GM23338 (cell line): ENCODE data around the gene KIF19. TPM values are rescaled to one million over a fixed set of nuclear protein-coding genes. Genes with fewer than 3 reads are reported as not detected.

Experiments
- ATAC-seq: fragments of 200-7000 bp; cut with Tn5 transposase; 3 replicates; pipeline ENCODE4 v1.9.1; 2020
- DNase-seq: peaks from one replicate; pipeline ENCODE4 v3.0.0-alpha.2; 2015; ENCODE audit warnings: low spot score
- H2AFZ ChIP-seq: fragments of 200-600 bp; sonication (generic); 2 replicates; pipeline ENCODE4 v1.8.0; 2016; ENCODE audit warnings: antibody characterized with exemption, mild to moderate bottlenecking, moderate library complexity
- H3F3A ChIP-seq: fragments of 200-600 bp; sonication (generic); replicated peaks from 2 replicates; pipeline ENCODE4 v1.8.0; 2017; ENCODE audit warnings: antibody characterized with exemption, mixed run types, low read depth
- H3K27ac ChIP-seq: fragments of 200-600 bp; sonication (generic); 2 replicates; pipeline ENCODE4 v1.6.1; 2016; ENCODE audit warnings: low read depth
- H3K27me3 ChIP-seq: fragments of 200-600 bp; sonication (generic); 2 replicates; pipeline ENCODE4 v1.8.0; 2016; ENCODE audit warnings: mild to moderate bottlenecking, mixed run types, moderate library complexity; ENCODE audit not compliant: insufficient read depth
- H3K36me3 ChIP-seq: fragments of 200-600 bp; sonication (generic); 2 replicates; pipeline ENCODE4 v1.8.0; 2016; ENCODE audit warnings: mild to moderate bottlenecking; ENCODE audit not compliant: insufficient read depth
- H3K4me1 ChIP-seq: fragments of 200-600 bp; sonication (generic); 2 replicates; pipeline ENCODE4 v1.8.0; 2016; ENCODE audit warnings: mild to moderate bottlenecking, moderate library complexity; ENCODE audit not compliant: insufficient read depth
- H3K4me2 ChIP-seq: fragments of 200-600 bp; sonication (generic); 2 replicates; pipeline ENCODE4 v1.7.1; 2017; ENCODE audit warnings: mixed run types
- H3K4me3 ChIP-seq: fragments of 200-600 bp; sonication (generic); 2 replicates; pipeline ENCODE4 v1.6.1; 2016; ENCODE audit warnings: mixed run types
- H3K79me2 ChIP-seq: fragments of 200-600 bp; sonication (generic); replicated peaks from 2 replicates; pipeline ENCODE4 v1.8.0; 2017; ENCODE audit warnings: mild to moderate bottlenecking; ENCODE audit not compliant: insufficient read depth
- H3K9me2 ChIP-seq: fragments of 200-600 bp; sonication (generic); 2 replicates; pipeline ENCODE4 v1.8.0; 2017; ENCODE audit not compliant: insufficient read depth
- H4K20me1 ChIP-seq: fragments of 200-600 bp; sonication (generic); replicated peaks from 2 replicates; pipeline ENCODE4 v1.8.0; 2017; ENCODE audit warnings: mild to moderate bottlenecking; ENCODE audit not compliant: insufficient read depth
- H3K27ac Mint-ChIP-seq: 2 replicates; pipeline ENCODE4 v1.8.0; 2020; ENCODE audit warnings: inconsistent platforms, mild to moderate bottlenecking, moderate library complexity, mixed read lengths
- H3K27me3 Mint-ChIP-seq: 3 replicates; pipeline ENCODE4 v1.8.0; 2022; ENCODE audit warnings: low read depth, mild to moderate bottlenecking, moderate library complexity, mixed read lengths, inconsistent platforms; ENCODE audit not compliant: insufficient read depth, poor library complexity
- H3K36me3 Mint-ChIP-seq: 3 replicates; pipeline ENCODE4 v1.8.0; 2021; ENCODE audit warnings: low read depth, mild to moderate bottlenecking, inconsistent platforms, moderate library complexity, mixed read lengths
- H3K4me1 Mint-ChIP-seq: 3 replicates; pipeline ENCODE4 v1.8.0; 2020; ENCODE audit warnings: mild to moderate bottlenecking, inconsistent platforms, mixed read lengths
- H3K4me3 Mint-ChIP-seq: 3 replicates; pipeline ENCODE4 v1.8.0; 2021; ENCODE audit warnings: moderate library complexity, mild to moderate bottlenecking, inconsistent platforms, mixed read lengths
- H3K9me3 Mint-ChIP-seq: 3 replicates; pipeline ENCODE4 v1.8.0; 2020; ENCODE audit warnings: moderate library complexity, mild to moderate bottlenecking, inconsistent platforms, mixed read lengths
- CREB1 ChIP-seq: fragments of 250-450 bp; sonication (Bioruptor Pico); IDR thresholded peaks from 2 replicates; pipeline ENCODE4 v1.5.0; 2020; ENCODE audit warnings: low read depth, mild to moderate bottlenecking, moderate library complexity
- CTCF ChIP-seq, 2 experiments: fragments of 200-600 bp in 1 of 2; sonication (generic) in 1 of 2; conservative IDR thresholded peaks; 2 replicates each; pipeline versions ENCODE4 v1.5.1 to v1.6.1; 2016 to 2017; ENCODE audit warnings: antibody characterized with exemption in 2 of 2, low read depth in 2 of 2, mild to moderate bottlenecking in 2 of 2, moderate library complexity in 1 of 2
- ETS1 ChIP-seq: IDR thresholded peaks from 2 replicates; pipeline ENCODE4 v1.6.1; 2016; ENCODE audit warnings: antibody characterized with exemption
- EZH2 ChIP-seq: fragments of 200-600 bp; sonication (generic); IDR thresholded peaks from one replicate; pipeline ENCODE4 v1.8.0; 2017; ENCODE audit warnings: antibody characterized with exemption, mild to moderate bottlenecking, low read depth; ENCODE audit not compliant: unreplicated experiment
- JUNB ChIP-seq: IDR thresholded peaks from one replicate; pipeline ENCODE4 v1.6.1; 2016; ENCODE audit warnings: antibody characterized with exemption; ENCODE audit not compliant: unreplicated experiment
- NANOG ChIP-seq: IDR thresholded peaks from 2 replicates; pipeline ENCODE4 v1.6.1; 2016; ENCODE audit warnings: antibody characterized with exemption, borderline replicate concordance
- POLR2AphosphoS5 ChIP-seq: IDR thresholded peaks from 2 replicates; pipeline ENCODE4 v1.6.1; 2016; ENCODE audit warnings: antibody characterized with exemption, low read depth
- REST ChIP-seq: IDR thresholded peaks from one replicate; pipeline ENCODE4 v1.6.1; 2018; ENCODE audit warnings: antibody characterized with exemption; ENCODE audit not compliant: unreplicated experiment
- STAT1 ChIP-seq: IDR thresholded peaks from one replicate; pipeline ENCODE4 v1.6.1; 2016; ENCODE audit warnings: antibody characterized with exemption; ENCODE audit not compliant: unreplicated experiment
- ZNF114 ChIP-seq: fragments of 250-450 bp; sonication (Bioruptor Pico); IDR thresholded peaks from 2 replicates; pipeline ENCODE4 v1.5.0; 2020; ENCODE audit warnings: mild to moderate bottlenecking, moderate library complexity
- ZNF462 ChIP-seq: fragments of 250-450 bp; sonication (Bioruptor Pico); IDR thresholded peaks from 2 replicates; pipeline ENCODE4 v1.5.0; 2020; ENCODE audit warnings: mild to moderate bottlenecking, moderate library complexity
- polyA plus RNA-seq: library from polyadenylated mRNA; unstranded; fragments of >200 nt; fragmentation: Nextera tagmentation; extraction: Ambion mirVana; gene quantifications from 2 replicates; pipeline ENCODE4 v1.2.1, GENCODE V29; 2016
- total RNA-seq: library from RNA; depleted of rRNA; stranded (reverse); fragments of >200 nt; shearing (Covaris generic); gene quantifications from 2 replicates; pipeline ENCODE4 v1.2.3, GENCODE V29; 2014

Gene KIF19
- total and polyA plus RNA-seq, 2 experiments from 2014 or later = 0.35 to 0.36 TPM

- DNase-seq (no peak), ATAC-seq (no peak)
- peaks cover 17% of the 10 kb centered on the region for H3K4me1 ChIP-seq
- H3K27ac ChIP-seq = no peak overlapping the region
- no peak overlapping the region for H3K4me2 ChIP-seq
- peaks cover 34% of the 10 kb centered on the region for H3K4me1 Mint-ChIP-seq
- no peaks in the 10 kb centered on the region for H3K9me2 ChIP-seq
- no peak overlapping the region for H3K27ac Mint-ChIP-seq
- no peak overlapping the region for H3K4me3 ChIP-seq
- peak overlapping the region; percentile 45 for H2AFZ ChIP-seq
- H3K27me3 Mint-ChIP-seq = peaks cover 15% of the 10 kb centered on the region
- H4K20me1 ChIP-seq = no peaks in the 10 kb centered on the region
- H3K36me3 ChIP-seq = no peaks in the 10 kb centered on the region
- H3K27me3 ChIP-seq = no peaks in the 10 kb centered on the region
- no peaks in the 10 kb centered on the region for H3K79me2 ChIP-seq
- no peaks in the 10 kb centered on the region for H3K36me3 Mint-ChIP-seq
- peaks cover 4% of the 10 kb centered on the region; the same call in 2 of the 3 replicates for H3K9me3 Mint-ChIP-seq
- H3K4me3 Mint-ChIP-seq = no peak overlapping the region
- H3F3A ChIP-seq = 0 out of 2 replicates have a peak, but pooled peaks cover 3% of the 10 kb centered on the region
- TF ChIP-seq ZNF462 (CRISPR knock-in tag) (no peak), REST (no peak), JUNB (no peak), ZNF114 (CRISPR knock-in tag) (no peak), CREB1 (CRISPR knock-in tag) (no peak), STAT1 (no peak), POLR2AphosphoS5 (no peak), ETS1 (no peak), NANOG (no peak), EZH2 (no peak), CTCF (conservative IDR thresholded peaks at IDR 0.05; ENCODE audit: low read depth in 2 of 2) (no peak)
Measured at GRCh38 chr17:74389084-74389753, 63.2 kb downstream of the KIF19 start.
